K562 (cell line): Measurements from ENCODE around the gene C6orf47. TPM values are rescaled to one million over a fixed set of nuclear protein-coding genes. Genes with fewer than 3 reads are reported as not detected.

Source experiments
- C11orf30 ChIP-seq: fragments of 450-650 bp; IDR thresholded peaks from 2 replicates; pipeline ENCODE4 v1.6.1; 2016; ENCODE audit warnings: low read depth, mild to moderate bottlenecking
- CSDE1 ChIP-seq, 2 experiments: fragments of 450-650 bp; IDR thresholded peaks; 2 replicates each; pipeline ENCODE4 v1.6.1; 2016; ENCODE audit warnings: mild to moderate bottlenecking in 1 of 2
- DIDO1 ChIP-seq: fragments of 450-650 bp; IDR thresholded peaks from 2 replicates; pipeline ENCODE4 v1.6.1; 2016; ENCODE audit warnings: low read depth, missing biosample characterization, missing genetic modification characterization
- ELF4 ChIP-seq: fragments of 450-650 bp; formaldehyde crosslinking; IDR thresholded peaks from 2 replicates; pipeline ENCODE4 v1.4.0; 2022; ENCODE audit warnings: missing genetic modification characterization
- FOXJ2 ChIP-seq: fragments of 200-800 bp; sonication (Bioruptor generic); IDR thresholded peaks from 2 replicates; pipeline ENCODE4 v1.6.1; 2016; ENCODE audit warnings: missing genetic modification characterization, missing compliant biosample characterization
- HDGF ChIP-seq: fragments of 450-650 bp; IDR thresholded peaks from 2 replicates; pipeline ENCODE4 v1.6.1; 2016
- KLF10 ChIP-seq: fragments of 250-450 bp; sonication (Bioruptor Pico); IDR thresholded peaks from 2 replicates; pipeline ENCODE4 v1.6.1; 2021; ENCODE audit warnings: matching md5 sums
- MAFF ChIP-seq: IDR thresholded peaks from 2 replicates; pipeline ENCODE4 v1.6.1; 2012; ENCODE audit warnings: low read length, improper control_type of control experiment
- MCM7 ChIP-seq, 2 experiments: fragments of 450-650 bp; IDR thresholded peaks; 2 replicates each; pipeline ENCODE4 v1.6.1; 2016 to 2018
- NCOA6 ChIP-seq: fragments of 450-650 bp; IDR thresholded peaks from 2 replicates; pipeline ENCODE4 v1.6.1; 2017; ENCODE audit warnings: mild to moderate bottlenecking
- POLR2G ChIP-seq: fragments of 200-400 bp; formaldehyde crosslinking; IDR thresholded peaks from 2 replicates; pipeline ENCODE4 v1.6.1; 2017; ENCODE audit warnings: low read depth, mild to moderate bottlenecking, antibody characterized with exemption, low read length, moderate library complexity
- PRPF4 ChIP-seq: fragments of 200-400 bp; formaldehyde crosslinking; IDR thresholded peaks from one replicate; pipeline ENCODE4 v1.6.1; 2017; ENCODE audit warnings: low read length, low read depth, mild to moderate bottlenecking; ENCODE audit not compliant: insufficient read depth, poor library complexity, severe bottlenecking
- SIN3B ChIP-seq: fragments of 450-650 bp; IDR thresholded peaks from 2 replicates; pipeline ENCODE4 v1.6.1; 2017; ENCODE audit warnings: low read depth, mild to moderate bottlenecking, moderate library complexity
- SRSF1 ChIP-seq: fragments of 200-400 bp; formaldehyde crosslinking; IDR thresholded peaks from 2 replicates; pipeline ENCODE4 v1.6.1; 2017; ENCODE audit warnings: mild to moderate bottlenecking, low read depth, low read length, moderate library complexity
- TEAD4 ChIP-seq, 2 experiments: sonication (generic) in 1 of 2; formaldehyde crosslinking in 1 of 2; IDR thresholded peaks; 2 replicates each; pipeline versions ENCODE4 v1.6.1 to v1.8.0; 2012 to 2022; ENCODE audit warnings: borderline replicate concordance in 1 of 2, inconsistent platforms in 1 of 2, low read length in 1 of 2, mild to moderate bottlenecking in 1 of 2, missing genetic modification reagents in 1 of 2
- WHSC1 ChIP-seq: IDR thresholded peaks from one replicate; pipeline ENCODE4 v1.6.1; 2012; ENCODE audit warnings: low read length, control low read depth, inconsistent platforms
- ZNF707 ChIP-seq: fragments of 250-450 bp; sonication (Bioruptor Pico); conservative IDR thresholded peaks from 2 replicates; pipeline ENCODE4 v1.8.0; 2022; ENCODE audit warnings: inconsistent platforms, mild to moderate bottlenecking, moderate library complexity
- polyA plus RNA-seq, 8 experiments: library from polyadenylated mRNA; depleted of rRNA in 4 of 8; stranded (reverse) in 5 of 8; unstranded in 3 of 8; fragments of >200 nt; fragmentation: Nextera tagmentation in 2 of 8; fragmentation: Illumina TruSeq in 1 of 8; extraction: Ambion mirVana in 2 of 8; extraction: Trizol in 1 of 8; gene quantifications; 2 replicates each; pipeline versions ENCODE4 v1.2.1 to v1.2.3, GENCODE V29; 2011 to 2014; ENCODE audit warnings: inconsistent platforms in 1 of 8, missing spikeins in 1 of 8
- total RNA-seq, 7 experiments: library from RNA; depleted of rRNA in 6 of 7; stranded (reverse); fragments of >200 nt in 6 of 7; fragmentation: Illumina TruSeq in 2 of 7; extraction: Trizol in 2 of 7; gene quantifications; 2 replicates each; pipeline versions ENCODE4 v1.2.1 to v1.2.3, GENCODE V29; 2011 to 2021; ENCODE audit warnings: low replicate concordance in 1 of 7
- TF ChIP-seq, protein P1 (sequence below): sonication (generic); formaldehyde crosslinking; IDR thresholded peaks from 2 replicates; pipeline ENCODE4 v1.8.1; 2022; ENCODE audit warnings: missing genetic modification reagents
- TF ChIP-seq, protein P2 (sequence below): fragments of 250-450 bp; sonication (Bioruptor Pico); IDR thresholded peaks from 2 replicates; pipeline ENCODE4 v1.8.0; 2021; ENCODE audit warnings: mild to moderate bottlenecking, moderate library complexity
- TF ChIP-seq, protein P3 (sequence below): fragments of 450-650 bp; formaldehyde crosslinking; IDR thresholded peaks from 2 replicates; pipeline ENCODE4 v1.4.0; 2020; ENCODE audit warnings: mild to moderate bottlenecking, moderate library complexity
- TF ChIP-seq, protein P4 (sequence below): sonication (generic); formaldehyde crosslinking; IDR thresholded peaks from 2 replicates; pipeline ENCODE4 v1.8.1; 2023; ENCODE audit warnings: mild to moderate bottlenecking, missing genetic modification reagents

C6orf47 gene
- total and polyA plus RNA-seq, 9 of the 15 experiments (the other 6 are each of a cell fraction or from before 2014, with no cell fraction given): 0.14 to 43.8 (median 27.0) TPM

DNA sequence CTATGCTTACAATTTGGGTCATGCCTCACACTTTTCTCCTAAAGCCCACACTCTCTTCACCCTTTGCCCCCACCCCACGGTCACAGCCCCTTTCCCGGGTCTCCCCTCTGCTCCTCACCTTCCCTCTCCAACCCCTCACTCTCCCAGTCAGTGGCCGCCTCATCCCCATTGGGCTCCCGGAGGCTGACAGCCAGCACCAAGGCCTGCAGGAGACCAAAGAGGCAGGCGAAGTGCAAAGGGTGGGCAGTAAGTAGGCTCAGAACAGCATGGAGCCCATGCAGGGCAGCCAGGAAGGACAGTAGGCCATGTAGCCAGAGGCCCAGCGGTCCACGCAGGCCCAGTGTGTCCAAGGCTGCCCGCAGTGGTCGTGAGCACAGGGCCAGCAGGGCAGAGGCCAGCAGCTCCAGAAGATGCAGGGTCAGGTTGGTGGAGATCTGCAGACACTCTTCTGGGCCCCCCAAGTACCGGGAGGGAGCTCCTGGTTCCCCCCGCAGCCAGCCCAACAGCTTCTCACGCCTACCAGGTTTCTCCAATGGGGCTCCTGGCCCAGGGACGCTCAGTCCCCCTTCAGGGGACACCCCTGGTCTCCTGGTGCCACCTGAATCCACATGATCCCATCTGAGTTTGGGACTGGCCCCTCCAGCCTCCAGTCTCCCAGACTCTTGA is 1.5 kb downstream of the C6orf47 start (continued):
- no peak for TF ChIP-seq DIDO1 (tag)
- TF ChIP-seq C11orf30: no peak
- TF ChIP-seq SRSF1: no peak
- TF ChIP-seq TEAD4 (IDR thresholded peaks at IDR 0.05; ENCODE audit: low read length): no peak
- peak; percentile 80; the same call in 1 of the 2 replicates for TF ChIP-seq TEAD4 (CRISPR knock-in tag; IDR thresholded peaks at IDR 0.05; ENCODE audit: borderline replicate concordance)
- 0 out of 2 replicates have a peak, but pooled peaks have one; percentile 8 for TF ChIP-seq KLF10
- no peak for TF ChIP-seq FOXJ2 (tag)
- peak; percentile 60 for TF ChIP-seq WHSC1
- TF ChIP-seq, protein P1, sequence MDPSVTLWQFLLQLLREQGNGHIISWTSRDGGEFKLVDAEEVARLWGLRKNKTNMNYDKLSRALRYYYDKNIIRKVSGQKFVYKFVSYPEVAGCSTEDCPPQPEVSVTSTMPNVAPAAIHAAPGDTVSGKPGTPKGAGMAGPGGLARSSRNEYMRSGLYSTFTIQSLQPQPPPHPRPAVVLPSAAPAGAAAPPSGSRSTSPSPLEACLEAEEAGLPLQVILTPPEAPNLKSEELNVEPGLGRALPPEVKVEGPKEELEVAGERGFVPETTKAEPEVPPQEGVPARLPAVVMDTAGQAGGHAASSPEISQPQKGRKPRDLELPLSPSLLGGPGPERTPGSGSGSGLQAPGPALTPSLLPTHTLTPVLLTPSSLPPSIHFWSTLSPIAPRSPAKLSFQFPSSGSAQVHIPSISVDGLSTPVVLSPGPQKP: no peak
- TF ChIP-seq PRPF4: no peak
- TF ChIP-seq ELF4 (CRISPR knock-in tag): 0 out of 2 replicates have a peak, but pooled peaks have one; percentile 32
- TF ChIP-seq, protein P2, sequence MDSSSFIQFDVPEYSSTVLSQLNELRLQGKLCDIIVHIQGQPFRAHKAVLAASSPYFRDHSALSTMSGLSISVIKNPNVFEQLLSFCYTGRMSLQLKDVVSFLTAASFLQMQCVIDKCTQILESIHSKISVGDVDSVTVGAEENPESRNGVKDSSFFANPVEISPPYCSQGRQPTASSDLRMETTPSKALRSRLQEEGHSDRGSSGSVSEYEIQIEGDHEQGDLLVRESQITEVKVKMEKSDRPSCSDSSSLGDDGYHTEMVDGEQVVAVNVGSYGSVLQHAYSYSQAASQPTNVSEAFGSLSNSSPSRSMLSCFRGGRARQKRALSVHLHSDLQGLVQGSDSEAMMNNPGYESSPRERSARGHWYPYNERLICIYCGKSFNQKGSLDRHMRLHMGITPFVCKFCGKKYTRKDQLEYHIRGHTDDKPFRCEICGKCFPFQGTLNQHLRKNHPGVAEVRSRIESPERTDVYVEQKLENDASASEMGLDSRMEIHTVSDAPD (CRISPR knock-in tag): no peak
- TF ChIP-seq HDGF: peak; percentile 90
- peak; percentile 86 for TF ChIP-seq POLR2G
- TF ChIP-seq, protein P3, sequence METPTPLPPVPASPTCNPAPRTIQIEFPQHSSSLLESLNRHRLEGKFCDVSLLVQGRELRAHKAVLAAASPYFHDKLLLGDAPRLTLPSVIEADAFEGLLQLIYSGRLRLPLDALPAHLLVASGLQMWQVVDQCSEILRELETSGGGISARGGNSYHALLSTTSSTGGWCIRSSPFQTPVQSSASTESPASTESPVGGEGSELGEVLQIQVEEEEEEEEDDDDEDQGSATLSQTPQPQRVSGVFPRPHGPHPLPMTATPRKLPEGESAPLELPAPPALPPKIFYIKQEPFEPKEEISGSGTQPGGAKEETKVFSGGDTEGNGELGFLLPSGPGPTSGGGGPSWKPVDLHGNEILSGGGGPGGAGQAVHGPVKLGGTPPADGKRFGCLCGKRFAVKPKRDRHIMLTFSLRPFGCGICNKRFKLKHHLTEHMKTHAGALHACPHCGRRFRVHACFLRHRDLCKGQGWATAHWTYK: no peak
- TF ChIP-seq CSDE1 (IDR thresholded peaks at IDR 0.05): no peak
- TF ChIP-seq, protein P4, sequence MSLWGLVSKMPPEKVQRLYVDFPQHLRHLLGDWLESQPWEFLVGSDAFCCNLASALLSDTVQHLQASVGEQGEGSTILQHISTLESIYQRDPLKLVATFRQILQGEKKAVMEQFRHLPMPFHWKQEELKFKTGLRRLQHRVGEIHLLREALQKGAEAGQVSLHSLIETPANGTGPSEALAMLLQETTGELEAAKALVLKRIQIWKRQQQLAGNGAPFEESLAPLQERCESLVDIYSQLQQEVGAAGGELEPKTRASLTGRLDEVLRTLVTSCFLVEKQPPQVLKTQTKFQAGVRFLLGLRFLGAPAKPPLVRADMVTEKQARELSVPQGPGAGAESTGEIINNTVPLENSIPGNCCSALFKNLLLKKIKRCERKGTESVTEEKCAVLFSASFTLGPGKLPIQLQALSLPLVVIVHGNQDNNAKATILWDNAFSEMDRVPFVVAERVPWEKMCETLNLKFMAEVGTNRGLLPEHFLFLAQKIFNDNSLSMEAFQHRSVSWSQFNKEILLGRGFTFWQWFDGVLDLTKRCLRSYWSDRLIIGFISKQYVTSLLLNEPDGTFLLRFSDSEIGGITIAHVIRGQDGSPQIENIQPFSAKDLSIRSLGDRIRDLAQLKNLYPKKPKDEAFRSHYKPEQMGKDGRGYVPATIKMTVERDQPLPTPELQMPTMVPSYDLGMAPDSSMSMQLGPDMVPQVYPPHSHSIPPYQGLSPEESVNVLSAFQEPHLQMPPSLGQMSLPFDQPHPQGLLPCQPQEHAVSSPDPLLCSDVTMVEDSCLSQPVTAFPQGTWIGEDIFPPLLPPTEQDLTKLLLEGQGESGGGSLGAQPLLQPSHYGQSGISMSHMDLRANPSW (CRISPR knock-in tag): 0 out of 2 replicates have a peak, but pooled peaks have one; percentile 11
- no peak for TF ChIP-seq SIN3B
- no peak for TF ChIP-seq MCM7 (IDR thresholded peaks at IDR 0.05)
- no peak for TF ChIP-seq MAFF
- TF ChIP-seq ZNF707 (CRISPR knock-in tag): no peak
- no peak for TF ChIP-seq NCOA6
